ENCODE measurements around the gene CRTC1.
"Not testable (repeated sequence)": the region's sequence is repeated elsewhere in the genome, so short reads cannot be mapped to it uniquely, and the experiment has no call there.

The CRTC1 gene

DNA sequence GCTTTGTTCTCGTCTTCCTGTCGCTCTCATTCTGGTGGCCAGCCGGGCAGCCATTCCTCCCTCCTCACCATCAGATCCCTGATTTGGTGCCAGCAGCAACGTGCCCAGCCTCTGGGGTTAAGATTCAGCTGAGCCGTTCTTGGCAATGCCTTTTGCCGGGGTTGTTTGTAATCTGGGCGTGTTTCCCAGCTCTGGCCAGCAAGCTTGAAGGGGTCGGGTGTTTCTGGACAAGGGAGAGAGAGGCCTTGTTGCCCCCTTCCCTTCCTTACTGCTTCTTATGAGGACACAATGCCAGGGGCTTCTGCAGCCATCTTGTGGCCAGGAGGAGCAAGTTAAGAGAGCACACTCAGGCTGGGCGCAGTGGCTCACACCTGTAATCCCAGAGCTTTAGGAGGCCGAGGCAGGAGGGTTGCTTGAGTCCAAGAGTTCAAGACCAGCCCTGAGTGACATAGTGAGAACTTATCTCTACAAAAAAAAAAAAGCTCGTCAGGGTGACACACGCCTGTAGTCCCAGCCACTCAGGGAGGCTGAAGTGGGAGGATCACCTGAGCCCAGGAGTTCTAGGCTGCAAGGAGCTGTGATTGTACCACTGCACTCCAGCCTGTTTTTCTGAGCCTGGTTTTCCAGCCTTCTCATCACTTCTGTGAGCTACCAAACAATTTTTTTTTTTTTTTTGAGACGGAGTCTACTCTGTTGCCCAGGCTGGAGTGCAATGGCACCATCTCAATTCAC lies 10.7 kb upstream of the CRTC1 start:
- TF ChIP-seq, protein P1, sequence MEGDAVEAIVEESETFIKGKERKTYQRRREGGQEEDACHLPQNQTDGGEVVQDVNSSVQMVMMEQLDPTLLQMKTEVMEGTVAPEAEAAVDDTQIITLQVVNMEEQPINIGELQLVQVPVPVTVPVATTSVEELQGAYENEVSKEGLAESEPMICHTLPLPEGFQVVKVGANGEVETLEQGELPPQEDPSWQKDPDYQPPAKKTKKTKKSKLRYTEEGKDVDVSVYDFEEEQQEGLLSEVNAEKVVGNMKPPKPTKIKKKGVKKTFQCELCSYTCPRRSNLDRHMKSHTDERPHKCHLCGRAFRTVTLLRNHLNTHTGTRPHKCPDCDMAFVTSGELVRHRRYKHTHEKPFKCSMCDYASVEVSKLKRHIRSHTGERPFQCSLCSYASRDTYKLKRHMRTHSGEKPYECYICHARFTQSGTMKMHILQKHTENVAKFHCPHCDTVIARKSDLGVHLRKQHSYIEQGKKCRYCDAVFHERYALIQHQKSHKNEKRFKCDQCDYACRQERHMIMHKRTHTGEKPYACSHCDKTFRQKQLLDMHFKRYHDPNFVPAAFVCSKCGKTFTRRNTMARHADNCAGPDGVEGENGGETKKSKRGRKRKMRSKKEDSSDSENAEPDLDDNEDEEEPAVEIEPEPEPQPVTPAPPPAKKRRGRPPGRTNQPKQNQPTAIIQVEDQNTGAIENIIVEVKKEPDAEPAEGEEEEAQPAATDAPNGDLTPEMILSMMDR (IDR thresholded peaks at IDR 0.05; ENCODE audit: low read depth, low read length, missing control alignments), result peak; percentile 37
- no peak for DNase-seq (ENCODE audit: extremely low read depth, low read depth)
- no peak overlapping the region for H3K4me3 ChIP-seq (replicated peaks; ENCODE audit: low read depth, low read length)

DNA sequence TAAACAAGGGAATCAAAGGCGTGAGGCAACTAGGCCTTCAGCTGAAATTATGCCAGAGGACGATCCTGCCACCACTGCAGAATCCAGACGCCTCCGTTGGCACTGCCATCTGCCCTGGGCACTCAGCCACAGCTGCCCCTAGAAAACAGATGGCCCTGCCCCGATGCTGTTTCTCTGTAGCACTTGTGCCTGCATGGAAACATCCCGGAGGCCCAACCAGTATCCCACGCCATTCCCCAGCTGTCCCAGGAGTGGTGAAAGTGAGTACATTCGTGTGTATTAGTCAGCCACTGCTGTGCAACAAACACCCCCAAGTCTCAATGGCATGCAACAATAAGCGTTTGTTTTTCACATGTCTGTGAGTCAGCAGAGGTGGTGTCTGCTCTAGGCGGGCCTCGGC lies 8.9 kb upstream of the CRTC1 start:
- H3K4me3 ChIP-seq (replicated peaks; ENCODE audit: low read depth, low read length), result no peak overlapping the region
- DNase-seq (ENCODE audit: extremely low read depth, low read depth), result no peak
- TF ChIP-seq, protein P1 (IDR thresholded peaks at IDR 0.05; ENCODE audit: low read depth, low read length, missing control alignments), result no peak

DNA sequence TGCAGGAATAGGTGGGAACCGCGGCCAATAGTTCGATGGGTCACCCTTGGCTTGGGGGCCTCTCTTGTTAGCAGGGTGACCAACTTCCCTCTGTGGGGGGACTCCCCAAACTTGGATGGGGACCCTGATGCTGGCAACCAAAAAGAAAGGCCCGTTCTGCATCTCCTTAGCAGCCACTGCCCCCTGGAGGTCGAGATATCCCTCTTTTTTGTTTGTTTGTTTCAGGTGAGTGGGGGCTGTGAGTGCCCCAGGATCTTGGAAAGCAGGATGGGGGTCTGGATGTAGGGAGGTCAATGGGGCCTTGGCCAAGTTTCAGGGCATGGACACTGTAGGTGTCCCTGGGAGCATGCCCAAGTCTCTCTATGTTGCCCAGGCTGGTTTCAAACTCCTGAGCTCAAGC lies 7.7 kb upstream of the CRTC1 start:
- no peak overlapping the region for H3K4me3 ChIP-seq (replicated peaks; ENCODE audit: low read depth, low read length)
- no peak for DNase-seq (ENCODE audit: extremely low read depth, low read depth)
- TF ChIP-seq, protein P1 (IDR thresholded peaks at IDR 0.05; ENCODE audit: low read depth, low read length, missing control alignments), result peak; percentile 52

DNA sequence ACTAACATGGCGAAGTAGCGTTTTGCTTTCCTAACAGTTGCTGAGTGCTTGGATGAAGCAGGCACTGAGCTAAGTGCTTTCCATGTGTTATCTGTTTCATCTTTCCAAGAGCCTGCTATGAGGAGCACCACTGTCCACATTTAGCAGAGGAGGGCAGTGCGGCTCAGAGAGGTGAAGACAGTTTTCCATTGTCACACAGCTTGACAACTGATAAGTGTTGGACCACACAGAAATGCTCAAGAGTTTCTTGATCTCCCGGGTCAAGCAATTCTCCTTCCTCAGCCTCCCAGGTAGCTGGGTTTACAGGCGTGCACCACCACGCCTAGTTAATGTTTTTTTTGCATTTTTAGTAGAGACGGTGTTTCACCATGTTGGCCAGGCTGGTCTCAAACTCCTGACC lies 6.8 kb upstream of the CRTC1 start:
- no peak overlapping the region for H3K4me3 ChIP-seq (replicated peaks; ENCODE audit: low read depth, low read length)
- TF ChIP-seq, protein P1 (IDR thresholded peaks at IDR 0.05; ENCODE audit: low read depth, low read length, missing control alignments), result no peak
- DNase-seq (ENCODE audit: extremely low read depth, low read depth), result no peak

DNA sequence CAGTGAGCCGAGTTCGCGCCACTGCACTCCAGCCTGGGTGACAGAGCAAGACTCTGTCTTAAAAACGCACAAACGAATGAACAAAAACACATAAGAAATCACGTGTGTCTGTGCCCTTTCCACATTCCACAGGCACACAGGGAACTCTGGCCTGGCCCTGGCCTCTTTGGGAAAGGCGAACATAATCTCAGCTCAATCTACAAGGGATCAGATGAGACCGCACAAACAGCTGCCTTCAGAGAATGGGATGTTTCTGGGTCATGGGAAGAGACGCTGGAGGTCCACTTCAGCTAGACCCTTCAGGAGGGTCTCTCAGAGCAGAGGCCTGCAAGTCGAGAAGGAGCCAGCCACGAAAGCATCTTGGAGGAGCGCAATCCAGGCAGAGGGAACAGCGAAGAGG lies 6.3 kb upstream of the CRTC1 start:
- no peak overlapping the region for H3K4me3 ChIP-seq (replicated peaks; ENCODE audit: low read depth, low read length)
- no peak for DNase-seq (ENCODE audit: extremely low read depth, low read depth)
- TF ChIP-seq, protein P1 (IDR thresholded peaks at IDR 0.05; ENCODE audit: low read depth, low read length, missing control alignments), result no peak

DNA sequence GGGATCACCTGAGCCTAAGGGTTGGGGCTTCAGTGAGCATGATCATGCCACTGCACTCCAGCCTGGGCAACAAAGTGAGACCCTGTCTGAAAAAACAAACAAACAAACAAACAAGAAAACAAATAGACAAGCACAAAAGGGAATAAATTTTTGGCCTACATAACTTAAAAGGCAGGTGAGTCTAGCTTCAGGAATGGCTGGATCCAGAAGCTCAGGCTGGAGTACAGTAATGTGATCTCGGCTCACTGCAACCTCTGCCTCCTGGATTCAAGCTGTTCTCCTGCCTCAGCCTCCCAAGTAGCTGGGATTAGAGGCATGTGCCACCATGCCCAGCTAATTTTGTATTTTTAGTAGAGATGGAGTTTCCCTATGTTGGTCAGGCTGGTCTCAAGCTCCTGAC lies 3.3 kb upstream of the CRTC1 start:
- H3K4me3 ChIP-seq (replicated peaks; ENCODE audit: low read depth, low read length); DNase-seq (ENCODE audit: extremely low read depth, low read depth): not testable (repeated sequence)

DNA sequence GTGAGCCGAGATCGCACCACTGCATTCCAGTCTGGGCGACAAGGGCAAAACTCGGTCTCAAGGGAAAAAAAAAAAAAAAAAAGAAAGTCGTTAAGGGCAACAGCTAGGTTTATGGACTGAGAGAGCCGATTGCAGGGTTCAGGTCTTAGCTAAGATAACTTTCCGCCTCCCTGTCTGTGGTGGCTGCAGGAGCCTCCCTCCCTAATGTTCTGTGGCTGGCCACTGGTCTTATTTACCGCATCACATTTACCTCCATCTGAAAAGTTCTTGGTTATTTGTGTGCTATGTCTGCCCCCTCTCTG lies 722 bp upstream of the CRTC1 start:
- no peak for DNase-seq (ENCODE audit: extremely low read depth, low read depth)
- TF ChIP-seq, protein P1 (IDR thresholded peaks at IDR 0.05; ENCODE audit: low read depth, low read length, missing control alignments), result no peak
- H3K4me3 ChIP-seq (replicated peaks; ENCODE audit: low read depth, low read length), result peak overlapping the region; percentile 64

All from HFF-Myc (cell line).